Stomach smooth muscle (tissue), 2 donors: ENCODE measurements around the gene GNG8.
A peak's percentile ranks its signal among the peaks of the same experiment; 100 is the strongest.

Source experiments
- H3K27ac ChIP-seq: one replicate; pipeline ENCODE4 v1.7.0; 2013; ENCODE audit warnings: mild to moderate bottlenecking, low read length, inconsistent platforms
- H3K27me3 ChIP-seq, 2 donors: one replicate each; pipeline ENCODE4 v1.7.0; 2013; ENCODE audit warnings: low read length in 2 of 2; ENCODE audit not compliant: insufficient read depth in 2 of 2, control insufficient read depth in 1 of 2
- H3K36me3 ChIP-seq, 2 donors: one replicate each; pipeline ENCODE4 v1.7.0; 2013; ENCODE audit warnings: low read length in 2 of 2; ENCODE audit not compliant: control insufficient read depth in 2 of 2, insufficient read depth in 2 of 2
- H3K4me1 ChIP-seq: one replicate; pipeline ENCODE4 v1.7.0; 2013; ENCODE audit warnings: low read length; ENCODE audit not compliant: control insufficient read depth, insufficient read depth
- H3K4me3 ChIP-seq, 2 donors: one replicate each; pipeline ENCODE4 v1.7.0; 2013; ENCODE audit warnings: low read length in 2 of 2
- H3K9ac ChIP-seq, 2 donors: one replicate each; pipeline ENCODE4 v1.7.0; 2013; ENCODE audit warnings: low read length in 2 of 2, mild to moderate bottlenecking in 1 of 2
- H3K9me3 ChIP-seq, 2 donors: one replicate each; pipeline ENCODE4 v1.7.0; 2013; ENCODE audit warnings: low read length in 2 of 2; ENCODE audit not compliant: control insufficient read depth in 2 of 2
- donor health status: healthy.
- donor health status: Pancreatic carcinoma.

The GNG8 gene

GRCh38 chr19:46617601-46618000 is 18.4 kb downstream of the GNG8 start:
- Histone ChIP-seq H3K9ac (no peak overlapping the region), H3K4me1 (peaks cover 60% of the 10 kb centered on the region), H3K27ac (no peak overlapping the region)

GRCh38 chr19:46616631-46617322 is 19.2 kb downstream of the GNG8 start:
- Histone ChIP-seq H3K36me3 (no peaks in the 10 kb centered on the region), H3K9me3 (no peaks in the 10 kb centered on the region), H3K9ac (no peak overlapping the region), H3K4me1 (peaks cover 54% of the 10 kb centered on the region), H3K27me3 (no peaks in the 10 kb centered on the region), H3K4me3 (no peak overlapping the region), H3K27ac (peak overlapping the region; percentile 11)

More at GRCh38 chr19:46617601-46618000, 18.4 kb downstream of the GNG8 start:
- no peaks in the 10 kb centered on the region for H3K36me3 ChIP-seq
- no peaks in the 10 kb centered on the region for H3K9me3 ChIP-seq
- H3K4me3 ChIP-seq = no peak overlapping the region
- no peaks in the 10 kb centered on the region for H3K27me3 ChIP-seq

GRCh38 chr19:46615966-46616365 is 20.0 kb downstream of the GNG8 start:
- no peaks in the 10 kb centered on the region for H3K9me3 ChIP-seq
- no peak overlapping the region for H3K27ac ChIP-seq
- no peaks in the 10 kb centered on the region for H3K36me3 ChIP-seq
- peaks cover 46% of the 10 kb centered on the region for H3K4me1 ChIP-seq
- no peaks in the 10 kb centered on the region for H3K27me3 ChIP-seq
- H3K9ac ChIP-seq = no peak overlapping the region
- H3K4me3 ChIP-seq = no peak overlapping the region

- Histone ChIP-seq H3K4me1 (peaks cover 31% of the 10 kb centered on the region), H3K9ac (peak overlapping the region in 1 of 2 donors; percentile 51), H3K27me3 (no peaks in the 10 kb centered on the region), H3K9me3 (no peaks in the 10 kb centered on the region), H3K4me3 (no peak overlapping the region), H3K27ac (no peak overlapping the region), H3K36me3 (peaks cover 8 to 9% of the 10 kb centered on the region in 2 donors)
Observed at GRCh38 chr19:46614114-46614722, 21.8 kb downstream of the GNG8 start.

GRCh38 chr19:46613525-46613924 is 22.5 kb downstream of the GNG8 start:
- peaks cover 15 to 16% of the 10 kb centered on the region in 2 donors for H3K36me3 ChIP-seq
- H3K9ac ChIP-seq = no peak overlapping the region
- H3K4me1 ChIP-seq = peaks cover 26% of the 10 kb centered on the region
- H3K27me3 ChIP-seq = no peaks in the 10 kb centered on the region
- H3K9me3 ChIP-seq = no peaks in the 10 kb centered on the region
- no peak overlapping the region for H3K4me3 ChIP-seq
- no peak overlapping the region for H3K27ac ChIP-seq

GRCh38 chr19:46611776-46612175 is 24.2 kb downstream of the GNG8 start:
- no peak overlapping the region for H3K27ac ChIP-seq
- no peak overlapping the region for H3K9ac ChIP-seq
- H3K36me3 ChIP-seq = peaks cover 27 to 34% of the 10 kb centered on the region in 2 donors
- H3K27me3 ChIP-seq = no peaks in the 10 kb centered on the region
- no peak overlapping the region for H3K4me3 ChIP-seq
- peaks cover 23% of the 10 kb centered on the region for H3K4me1 ChIP-seq
- no peaks in the 10 kb centered on the region for H3K9me3 ChIP-seq

GRCh38 chr19:46610851-46611770 is 24.9 kb downstream of the GNG8 start:
- H3K36me3 ChIP-seq = peaks cover 28 to 40% of the 10 kb centered on the region in 2 donors
- H3K27ac ChIP-seq = no peak overlapping the region
- peak overlapping the region in 1 of 2 donors; percentile 36 for H3K9ac ChIP-seq
- H3K4me3 ChIP-seq = no peak overlapping the region
- H3K9me3 ChIP-seq = no peaks in the 10 kb centered on the region
- H3K4me1 ChIP-seq = peaks cover 21% of the 10 kb centered on the region
- H3K27me3 ChIP-seq = no peaks in the 10 kb centered on the region

- H3K4me3 ChIP-seq = no peak overlapping the region
- H3K9me3 ChIP-seq = no peaks in the 10 kb centered on the region
- peaks cover 30 to 43% of the 10 kb centered on the region in 2 donors for H3K36me3 ChIP-seq
- no peaks in the 10 kb centered on the region for H3K27me3 ChIP-seq
- peaks cover 28% of the 10 kb centered on the region for H3K4me1 ChIP-seq
- no peak overlapping the region for H3K9ac ChIP-seq
- H3K27ac ChIP-seq = no peak overlapping the region
Observed at GRCh38 chr19:46610413-46610775, 25.6 kb downstream of the GNG8 start.

GRCh38 chr19:46609511-46610412 is 26.2 kb downstream of the GNG8 start:
- Histone ChIP-seq H3K4me3 (no peak overlapping the region), H3K4me1 (peaks cover 35% of the 10 kb centered on the region), H3K9me3 (no peaks in the 10 kb centered on the region), H3K36me3 (peaks cover 30 to 43% of the 10 kb centered on the region in 2 donors), H3K27me3 (no peaks in the 10 kb centered on the region), H3K27ac (no peak overlapping the region), H3K9ac (no peak overlapping the region)
